Mesendoderm (in vitro differentiated cells): ENCODE results near the gene TMEM98.
"Not testable (repeated sequence)": the region's sequence is repeated elsewhere in the genome, so short reads cannot be mapped to it uniquely, and the experiment has no call there.

Source experiments
- DNase-seq: peaks from one replicate; pipeline ENCODE4 v3.0.0; 2013
- H2AK5ac ChIP-seq: 2 replicates; pipeline ENCODE4 v1.6.1; 2013; ENCODE audit warnings: low read length, inconsistent platforms
- H2BK120ac ChIP-seq: 2 replicates; pipeline ENCODE4 v1.6.1; 2013; ENCODE audit warnings: low read depth, mild to moderate bottlenecking, low read length, moderate library complexity, mixed read lengths
- H2BK15ac ChIP-seq: replicated peaks from 2 replicates; pipeline ENCODE4 v1.6.1; 2013; ENCODE audit warnings: low read depth, mild to moderate bottlenecking, moderate library complexity
- H2BK5ac ChIP-seq: 2 replicates; pipeline ENCODE4 v1.6.1; 2013; ENCODE audit warnings: low read length, inconsistent platforms
- H3K18ac ChIP-seq: 2 replicates; pipeline ENCODE4 v1.6.1; 2013; ENCODE audit warnings: mild to moderate bottlenecking, low read length, mixed read lengths
- H3K23ac ChIP-seq: one replicate; pipeline ENCODE4 v1.6.1; 2013; ENCODE audit warnings: low read length
- H3K27ac ChIP-seq: 2 replicates; pipeline ENCODE4 v1.5.1; 2013; ENCODE audit warnings: low read depth, mild to moderate bottlenecking, inconsistent platforms, low read length, moderate library complexity
- H3K27me3 ChIP-seq: 2 replicates; pipeline ENCODE4 v1.6.1; 2013; ENCODE audit warnings: low read length, control low read depth, mild to moderate bottlenecking, inconsistent platforms; ENCODE audit not compliant: insufficient read depth, poor library complexity
- H3K36me3 ChIP-seq: 2 replicates; pipeline ENCODE4 v1.6.1; 2013; ENCODE audit warnings: low read length, inconsistent platforms; ENCODE audit not compliant: control insufficient read depth, insufficient read depth
- H3K4ac ChIP-seq: one replicate; pipeline ENCODE4 v1.6.1; 2013; ENCODE audit warnings: low read depth, mild to moderate bottlenecking, low read length, moderate library complexity
- H3K4me1 ChIP-seq: 2 replicates; pipeline ENCODE4 v1.6.1; 2013; ENCODE audit warnings: low read depth, low read length, inconsistent platforms; ENCODE audit not compliant: control insufficient read depth
- H3K4me2 ChIP-seq: 2 replicates; pipeline ENCODE4 v1.6.1; 2013; ENCODE audit warnings: low read length
- H3K4me3 ChIP-seq: 2 replicates; pipeline ENCODE4 v1.5.1; 2013; ENCODE audit warnings: mild to moderate bottlenecking, low read length
- H3K56ac ChIP-seq: one replicate; pipeline ENCODE4 v1.6.1; 2013; ENCODE audit warnings: low read length
- H3K79me1 ChIP-seq: 2 replicates; pipeline ENCODE4 v1.6.1; 2013; ENCODE audit warnings: low read length, inconsistent platforms
- H3K79me2 ChIP-seq: 2 replicates; pipeline ENCODE4 v1.6.1; 2013; ENCODE audit warnings: mild to moderate bottlenecking, low read length; ENCODE audit not compliant: control insufficient read depth, insufficient read depth
- H3K9ac ChIP-seq: 2 replicates; pipeline ENCODE4 v1.6.1; 2013; ENCODE audit warnings: low read length, inconsistent platforms
- H4K5ac ChIP-seq: one replicate; pipeline ENCODE4 v1.6.1; 2013; ENCODE audit warnings: low read length
- H4K8ac ChIP-seq: one replicate; pipeline ENCODE4 v1.6.1; 2013; ENCODE audit warnings: low read depth, mild to moderate bottlenecking, control low read depth, low read length, moderate library complexity
- WGBS: extraction: QIAGEN DNeasy Blood & Tissue Kit; methylation state at CpG from one replicate; pipeline ENCODE4 v1.1.7; 2013; ENCODE audit warnings: low lambda C conversion rate, missing lambda C conversion rate; ENCODE audit not compliant: insufficient coverage; ENCODE audit errors: extremely low coverage; 5-methylcytosine and 5-hydroxymethylcytosine counted together

TMEM98 gene

DNA sequence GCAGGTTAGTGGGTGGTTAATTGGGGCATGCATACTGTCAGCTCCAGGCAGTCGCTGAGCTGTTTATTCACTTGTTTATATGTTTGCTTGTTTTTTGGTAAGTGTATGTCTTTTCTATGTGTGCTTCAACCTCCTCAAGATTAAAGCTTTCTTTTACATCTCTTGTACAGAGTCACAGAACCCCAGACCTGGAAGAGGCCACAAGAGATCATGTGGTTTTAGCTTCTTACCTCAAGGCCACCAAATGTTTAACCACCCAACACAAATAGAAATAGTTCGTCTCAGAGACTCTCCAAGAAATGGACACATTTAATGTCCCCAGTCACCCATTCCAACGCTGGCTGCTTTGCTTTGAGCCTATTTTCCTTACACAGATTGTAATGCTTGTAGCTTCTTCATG is 11.8 kb upstream of the TMEM98 start:
- no CpG with 5 or more reads among the region's 3 CpGs for WGBS

DNA sequence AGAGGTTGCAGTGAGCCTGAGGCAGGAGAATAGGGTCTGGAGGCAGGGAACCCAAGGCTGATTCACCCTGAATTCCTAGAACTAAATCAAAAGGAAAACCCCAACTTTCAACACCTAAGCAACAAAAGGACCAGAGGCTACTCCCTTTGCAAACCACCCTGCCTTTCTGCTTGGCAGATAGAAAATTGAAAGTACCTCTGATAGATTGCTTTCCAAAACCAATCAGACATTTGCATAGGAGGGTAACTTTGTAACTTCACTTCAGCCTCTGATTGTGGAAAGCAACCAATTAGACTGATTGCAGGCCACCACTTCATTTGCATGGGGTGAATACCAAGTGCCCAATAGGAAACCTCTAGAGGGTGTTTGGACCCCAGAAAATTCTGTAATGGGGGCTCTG is 10.9 kb upstream of the TMEM98 start:
- Histone ChIP-seq H3K79me1 (no peaks in the 10 kb centered on the region), H3K79me2 (no peaks in the 10 kb centered on the region), H3K27ac (no peak overlapping the region), H3K4ac (no peak overlapping the region), H3K18ac (no peak overlapping the region), H2BK120ac (no peak overlapping the region), H3K4me1 (peaks cover 1% of the 10 kb centered on the region), H3K9ac (no peak overlapping the region), H2AK5ac (no peak overlapping the region), H4K8ac (no peak overlapping the region), H3K23ac (no peak overlapping the region), H2BK5ac (no peak overlapping the region), H3K4me3 (no peak overlapping the region), H2BK15ac (no peak overlapping the region), H3K36me3 (no peaks in the 10 kb centered on the region), H3K27me3 (no peaks in the 10 kb centered on the region), H3K56ac (no peak overlapping the region), H4K5ac (no peak overlapping the region), H3K4me2 (no peak overlapping the region)
- no peak for DNase-seq

More for the DNA sequence above, 11.8 kb upstream of the TMEM98 start:
- Histone ChIP-seq H3K79me2 (no peaks in the 10 kb centered on the region), H2BK15ac (no peak overlapping the region), H4K5ac (no peak overlapping the region), H3K27ac (no peak overlapping the region), H2BK5ac (no peak overlapping the region), H2BK120ac (no peak overlapping the region), H3K18ac (no peak overlapping the region), H3K79me1 (no peaks in the 10 kb centered on the region), H3K9ac (no peak overlapping the region), H3K4me3 (no peak overlapping the region), H3K27me3 (no peaks in the 10 kb centered on the region), H4K8ac (no peak overlapping the region), H3K4me2 (no peak overlapping the region), H3K56ac (no peak overlapping the region), H3K4ac (no peak overlapping the region), H2AK5ac (no peak overlapping the region), H3K4me1 (peaks cover 2% of the 10 kb centered on the region), H3K36me3 (no peaks in the 10 kb centered on the region), H3K23ac (no peak overlapping the region)
- DNase-seq, result no peak

DNA sequence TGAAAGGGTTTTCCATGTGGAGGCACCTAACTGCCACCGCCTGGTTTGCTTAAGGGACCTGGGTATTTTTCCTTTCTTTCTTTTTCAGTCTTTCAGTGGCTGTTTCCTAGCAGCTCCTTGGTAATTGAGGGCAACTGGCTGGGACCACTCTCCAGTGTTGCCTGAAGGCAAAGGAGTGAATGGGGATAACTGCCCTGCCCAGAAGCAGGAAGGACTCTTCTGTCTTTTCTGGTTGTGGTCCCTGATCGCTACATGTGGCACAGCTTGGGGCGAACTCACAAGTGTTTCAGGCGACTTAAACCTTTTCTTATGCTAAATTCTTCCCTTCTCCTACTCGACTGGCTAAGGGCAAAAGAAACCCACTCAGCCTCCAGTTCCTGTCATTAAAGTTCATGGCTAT is 10.1 kb upstream of the TMEM98 start:
- no CpG with 5 or more reads among the region's 5 CpGs for WGBS
- no peak overlapping the region for H3K23ac ChIP-seq
- no peaks in the 10 kb centered on the region for H3K27me3 ChIP-seq
- H4K8ac ChIP-seq, result no peak overlapping the region
- no peak overlapping the region for H3K4ac ChIP-seq
- no peak overlapping the region for H2BK15ac ChIP-seq
- no peak overlapping the region for H3K4me2 ChIP-seq
- H2BK120ac ChIP-seq, result no peak overlapping the region
- no peaks in the 10 kb centered on the region for H3K36me3 ChIP-seq
- no peak overlapping the region for H4K5ac ChIP-seq
- H3K18ac ChIP-seq, result no peak overlapping the region
- no peak overlapping the region for H3K27ac ChIP-seq
- no peak for DNase-seq
- no peaks in the 10 kb centered on the region for H3K4me1 ChIP-seq
- no peak overlapping the region for H2AK5ac ChIP-seq
- no peak overlapping the region for H2BK5ac ChIP-seq
- no peaks in the 10 kb centered on the region for H3K79me2 ChIP-seq
- no peak overlapping the region for H3K4me3 ChIP-seq
- no peak overlapping the region for H3K56ac ChIP-seq
- H3K79me1 ChIP-seq, result no peaks in the 10 kb centered on the region
- H3K9ac ChIP-seq, result no peak overlapping the region

DNA sequence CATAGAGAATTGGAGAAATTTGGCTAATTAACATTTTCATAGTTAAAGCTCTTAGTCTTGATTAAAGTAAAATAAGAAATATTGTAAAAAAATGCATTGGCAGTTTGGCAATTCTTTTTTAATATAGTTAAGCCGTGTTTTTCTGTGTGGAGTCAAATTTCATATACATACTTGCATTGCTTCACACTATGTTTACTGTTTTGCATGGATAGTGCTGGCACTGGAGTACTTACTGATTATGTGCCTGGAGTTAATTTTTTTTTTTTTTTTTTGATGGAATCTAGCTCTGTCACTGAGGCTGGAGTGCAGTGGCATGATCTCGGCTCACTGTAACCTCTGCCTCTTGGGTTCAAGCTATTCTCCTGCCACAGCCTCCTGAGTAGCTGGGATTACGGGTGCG is 8.1 kb upstream of the TMEM98 start:
- WGBS, result no CpG with 5 or more reads among the region's 4 CpGs
- DNase-seq, H3K18ac ChIP-seq, H3K79me2 ChIP-seq, H2BK120ac ChIP-seq, H3K56ac ChIP-seq, H3K36me3 ChIP-seq, H3K27me3 ChIP-seq, H3K27ac ChIP-seq, H2BK5ac ChIP-seq, H3K4me2 ChIP-seq, H3K4me3 ChIP-seq, H3K4ac ChIP-seq, H4K8ac ChIP-seq, H3K79me1 ChIP-seq, H4K5ac ChIP-seq, H3K4me1 ChIP-seq, H2AK5ac ChIP-seq, H2BK15ac ChIP-seq, H3K9ac ChIP-seq, H3K23ac ChIP-seq: not testable (repeated sequence)

DNA sequence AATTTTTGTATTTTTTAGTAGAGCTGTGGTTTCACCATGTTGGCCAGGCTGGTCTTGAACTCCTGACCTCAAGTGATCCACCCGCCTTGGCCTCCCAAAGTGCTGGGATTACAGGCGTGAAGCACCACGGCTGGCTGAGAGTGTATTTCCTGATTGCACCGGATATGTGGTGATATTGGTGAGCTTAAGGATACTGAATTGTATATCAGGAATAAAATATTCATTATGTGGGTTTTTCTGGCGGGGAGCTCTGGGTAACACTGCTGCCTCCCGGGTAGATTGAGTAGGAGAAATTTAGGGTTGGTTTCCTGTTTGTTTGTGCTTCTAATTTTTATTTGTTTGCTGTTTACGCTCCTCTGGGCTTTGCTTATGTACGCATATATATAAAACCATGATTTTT is 7.7 kb upstream of the TMEM98 start:
- Histone ChIP-seq H3K56ac (no peak overlapping the region), H3K4me2 (no peak overlapping the region), H3K27me3 (no peaks in the 10 kb centered on the region), H4K8ac (no peak overlapping the region), H2BK120ac (no peak overlapping the region), H3K4me1 (no peaks in the 10 kb centered on the region), H3K36me3 (no peaks in the 10 kb centered on the region), H3K79me1 (no peaks in the 10 kb centered on the region), H2BK15ac (no peak overlapping the region), H2AK5ac (no peak overlapping the region), H3K27ac (no peak overlapping the region), H3K4me3 (no peak overlapping the region), H3K23ac (no peak overlapping the region), H3K79me2 (no peaks in the 10 kb centered on the region), H3K4ac (no peak overlapping the region), H3K9ac (no peak overlapping the region), H4K5ac (no peak overlapping the region), H3K18ac (no peak overlapping the region), H2BK5ac (no peak overlapping the region)
- WGBS, result no CpG with 5 or more reads among the region's 8 CpGs
- no peak for DNase-seq

DNA sequence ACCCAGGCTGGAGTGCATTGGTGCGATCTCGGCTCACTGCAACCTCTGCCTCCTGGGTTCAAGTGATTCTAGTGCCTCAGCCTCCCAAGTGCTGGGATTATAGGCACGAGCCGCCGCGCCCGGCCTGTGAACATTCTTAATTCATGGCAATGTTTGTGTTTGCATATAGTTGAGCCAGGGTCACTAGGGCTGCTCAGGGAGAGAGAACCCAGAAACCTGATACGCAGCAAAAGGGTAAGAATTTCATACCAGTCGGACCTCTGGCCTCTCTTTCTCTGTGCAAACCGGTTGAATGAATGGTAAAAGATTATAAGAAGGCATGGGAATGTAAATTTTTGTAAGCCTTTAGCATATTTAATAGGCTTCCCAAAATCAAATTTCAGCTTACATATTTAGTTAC is 6.9 kb upstream of the TMEM98 start:
- Histone ChIP-seq H3K4ac (no peak overlapping the region), H3K56ac (no peak overlapping the region), H4K5ac (no peak overlapping the region), H2BK15ac (no peak overlapping the region), H3K27ac (no peak overlapping the region), H3K36me3 (no peaks in the 10 kb centered on the region), H3K79me2 (no peaks in the 10 kb centered on the region), H3K23ac (no peak overlapping the region), H2BK5ac (no peak overlapping the region), H3K9ac (no peak overlapping the region), H3K4me2 (no peak overlapping the region), H3K4me3 (no peak overlapping the region), H2BK120ac (no peak overlapping the region), H2AK5ac (no peak overlapping the region), H3K18ac (no peak overlapping the region), H4K8ac (no peak overlapping the region), H3K79me1 (no peaks in the 10 kb centered on the region), H3K4me1 (no peaks in the 10 kb centered on the region), H3K27me3 (no peaks in the 10 kb centered on the region)
- no peak for DNase-seq
- no CpG with 5 or more reads among the region's 10 CpGs for WGBS
